IPS-18a (cell line): ENCODE results near the gene THUMPD1.

Source experiments
- H3K27ac ChIP-seq: one replicate; pipeline ENCODE4 v1.5.1; 2013; ENCODE audit warnings: low read length
- H3K27me3 ChIP-seq: one replicate; pipeline ENCODE4 v1.6.1; 2013; ENCODE audit warnings: mild to moderate bottlenecking, low read length; ENCODE audit not compliant: control insufficient read depth, insufficient read depth
- H3K36me3 ChIP-seq: one replicate; pipeline ENCODE4 v1.6.1; 2013; ENCODE audit warnings: low read depth, low read length; ENCODE audit not compliant: control insufficient read depth
- H3K4me1 ChIP-seq: one replicate; pipeline ENCODE4 v1.6.1; 2013; ENCODE audit warnings: low read depth, low read length; ENCODE audit not compliant: control insufficient read depth
- H3K4me3 ChIP-seq: one replicate; pipeline ENCODE4 v1.5.1; 2013; ENCODE audit warnings: low read length
- H3K9ac ChIP-seq: one replicate; pipeline ENCODE4 v1.6.1; 2013; ENCODE audit warnings: mild to moderate bottlenecking, low read length, moderate library complexity
- H3K9me3 ChIP-seq: one replicate; pipeline ENCODE4 v1.6.1; 2013; ENCODE audit warnings: low read depth, low read length; ENCODE audit not compliant: control insufficient read depth

THUMPD1 gene

GRCh38 chr16:20746461-20746860 lies 4.8 kb upstream of the THUMPD1 start:
- no peaks in the 10 kb centered on the region for H3K27me3 ChIP-seq
- H3K9ac ChIP-seq = no peak overlapping the region
- no peak overlapping the region for H3K27ac ChIP-seq
- H3K36me3 ChIP-seq = no peaks in the 10 kb centered on the region
- peaks cover 7% of the 10 kb centered on the region for H3K9me3 ChIP-seq
- H3K4me3 ChIP-seq = no peak overlapping the region
- no peaks in the 10 kb centered on the region for H3K4me1 ChIP-seq

DNA sequence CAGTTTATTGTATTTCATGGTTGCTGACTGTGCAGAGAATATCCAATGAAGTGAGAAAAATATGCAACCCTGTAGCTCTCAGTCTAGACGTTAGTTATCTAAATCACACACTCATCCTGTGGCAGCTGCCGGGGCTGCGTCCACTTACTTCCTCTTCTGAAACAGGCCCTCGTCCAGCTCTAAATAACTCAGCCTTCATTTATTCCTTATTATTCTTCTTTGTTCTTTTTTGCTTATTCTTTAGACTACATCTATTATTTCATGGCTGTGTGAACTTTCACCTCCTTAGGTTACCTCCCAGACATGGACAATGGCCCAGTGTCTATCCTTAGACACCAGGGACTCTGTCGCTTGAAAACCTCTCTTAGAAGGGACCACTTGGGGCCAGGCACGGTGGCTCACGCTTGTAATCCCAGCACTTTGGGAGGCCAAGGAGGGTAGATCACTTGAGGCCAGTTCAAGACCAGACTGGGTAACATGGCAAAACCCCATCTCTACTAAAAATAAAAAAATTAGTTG lies 3.4 kb upstream of the THUMPD1 start:
- Histone ChIP-seq H3K27ac (no peak overlapping the region), H3K36me3 (no peaks in the 10 kb centered on the region), H3K27me3 (no peaks in the 10 kb centered on the region), H3K9ac (no peak overlapping the region), H3K4me1 (peaks cover 4% of the 10 kb centered on the region), H3K9me3 (peaks cover 7% of the 10 kb centered on the region), H3K4me3 (no peak overlapping the region)

DNA sequence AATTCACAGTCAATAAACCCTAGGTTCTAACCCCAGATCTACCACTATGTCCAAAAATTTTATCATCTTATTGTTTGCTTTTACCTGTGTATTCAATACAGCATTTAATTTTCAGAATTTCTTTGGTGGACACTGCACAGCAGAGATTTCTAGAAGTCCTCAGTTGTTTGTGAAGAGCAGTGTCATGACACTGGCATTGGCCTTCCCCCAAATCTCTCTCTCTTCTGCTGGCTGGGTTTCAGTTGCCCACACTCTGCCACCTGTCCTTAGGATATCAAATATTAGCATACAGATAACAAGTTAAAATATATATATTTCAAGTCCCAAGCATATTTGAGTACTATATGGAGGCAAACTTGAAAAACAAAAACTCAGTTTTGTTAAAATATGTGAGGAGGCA lies 2.0 kb upstream of the THUMPD1 start:
- H3K9ac ChIP-seq = no peak overlapping the region
- no peak overlapping the region for H3K4me3 ChIP-seq
- peaks cover 4% of the 10 kb centered on the region for H3K4me1 ChIP-seq
- peaks cover 7% of the 10 kb centered on the region for H3K9me3 ChIP-seq
- H3K36me3 ChIP-seq = peaks cover 3% of the 10 kb centered on the region
- no peaks in the 10 kb centered on the region for H3K27me3 ChIP-seq
- no peak overlapping the region for H3K27ac ChIP-seq

DNA sequence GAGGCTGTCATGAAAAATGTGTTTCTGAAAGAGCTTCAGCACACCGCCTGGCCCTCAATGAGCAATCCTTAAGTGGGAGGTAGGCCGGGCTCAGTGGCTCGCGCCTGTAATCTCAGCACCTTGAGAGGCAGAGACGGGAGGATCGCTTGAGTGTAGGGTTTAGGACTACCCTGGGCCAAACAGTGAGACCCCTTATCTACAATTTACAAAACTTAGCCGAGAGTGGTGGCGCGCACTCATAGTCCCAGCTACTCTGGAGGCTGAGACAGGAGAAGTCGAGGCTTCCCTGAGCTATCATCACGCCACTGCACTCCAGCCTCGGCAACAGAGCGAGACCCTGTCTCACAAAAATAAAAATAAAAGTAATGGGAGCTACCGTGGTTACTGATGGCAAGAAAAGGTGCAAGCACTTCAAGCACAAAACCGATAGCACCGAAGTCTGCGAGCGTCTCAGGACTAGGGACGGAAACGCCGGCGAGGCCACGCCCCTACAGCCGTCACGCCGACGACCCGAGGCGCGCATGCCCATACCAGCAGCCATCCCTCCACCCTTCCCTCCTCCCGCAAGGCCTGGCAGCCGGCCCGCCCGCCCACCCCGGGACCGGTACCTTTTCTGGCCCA lies 607 bp downstream of the THUMPD1 start:
- peaks cover 4% of the 10 kb centered on the region for H3K4me1 ChIP-seq
- no peaks in the 10 kb centered on the region for H3K9me3 ChIP-seq
- H3K27ac ChIP-seq = peak overlapping the region; percentile 6
- peaks cover 29% of the 10 kb centered on the region for H3K36me3 ChIP-seq
- peak overlapping the region; percentile 91 for H3K4me3 ChIP-seq
- no peaks in the 10 kb centered on the region for H3K27me3 ChIP-seq
- peak overlapping the region; percentile 75 for H3K9ac ChIP-seq

- H3K9ac ChIP-seq = peak overlapping the region; percentile 75
- H3K27me3 ChIP-seq = no peaks in the 10 kb centered on the region
- H3K27ac ChIP-seq = peak overlapping the region; percentile 6
- peaks cover 37% of the 10 kb centered on the region for H3K36me3 ChIP-seq
- H3K4me1 ChIP-seq = peaks cover 4% of the 10 kb centered on the region
- no peaks in the 10 kb centered on the region for H3K9me3 ChIP-seq
- H3K4me3 ChIP-seq = peak overlapping the region; percentile 91
These were observed 1.4 kb downstream of the THUMPD1 start for GRCh38 chr16:20740007-20740883.

DNA sequence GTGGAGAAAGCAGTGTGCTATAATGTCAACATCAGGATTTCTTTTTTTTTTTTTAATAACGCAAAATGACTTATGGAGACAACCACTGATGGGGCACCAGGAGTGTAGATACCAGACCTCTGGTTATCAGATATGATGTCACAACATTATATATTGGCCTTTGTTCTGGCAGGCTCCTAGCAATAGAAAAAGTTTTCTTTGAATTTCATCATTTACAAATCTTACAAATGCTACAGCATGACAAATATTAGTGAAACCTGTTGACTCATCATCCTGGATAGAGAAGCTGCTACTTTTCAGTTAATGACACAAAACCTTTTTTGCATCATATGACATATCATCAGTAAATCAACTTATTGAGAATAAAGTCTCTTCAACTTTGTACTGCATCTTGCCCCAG lies 6.1 kb downstream of the THUMPD1 start:
- H3K36me3 ChIP-seq = peaks cover 44% of the 10 kb centered on the region
- no peak overlapping the region for H3K27ac ChIP-seq
- H3K9ac ChIP-seq = no peak overlapping the region
- H3K27me3 ChIP-seq = no peaks in the 10 kb centered on the region
- H3K4me3 ChIP-seq = no peak overlapping the region
- no peaks in the 10 kb centered on the region for H3K9me3 ChIP-seq
- H3K4me1 ChIP-seq = peaks cover 2% of the 10 kb centered on the region

DNA sequence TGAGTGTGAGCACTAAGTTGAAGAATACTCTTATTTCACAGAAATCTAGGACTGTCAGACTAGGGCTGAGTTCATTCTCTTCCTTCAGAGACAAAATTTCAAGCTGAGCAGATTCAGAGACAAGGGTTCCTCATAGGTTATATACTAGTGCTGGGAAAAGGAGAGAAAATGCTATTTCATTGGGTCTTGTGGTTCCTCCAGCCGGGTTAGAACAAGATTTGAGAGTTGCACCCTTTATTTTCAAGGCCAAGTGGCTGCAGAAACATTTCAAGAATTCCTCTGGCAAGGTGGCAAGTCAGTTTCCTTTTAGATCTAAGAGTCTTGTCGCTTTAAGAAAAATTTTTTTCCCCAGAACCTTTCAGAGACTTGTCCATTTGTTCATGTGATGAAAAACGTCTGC lies 6.8 kb downstream of the THUMPD1 start:
- Histone ChIP-seq H3K36me3 (peaks cover 44% of the 10 kb centered on the region), H3K4me1 (no peaks in the 10 kb centered on the region), H3K27me3 (no peaks in the 10 kb centered on the region), H3K4me3 (no peak overlapping the region), H3K9me3 (no peaks in the 10 kb centered on the region), H3K27ac (no peak overlapping the region), H3K9ac (no peak overlapping the region)

- Histone ChIP-seq H3K27ac (no peak overlapping the region), H3K9me3 (no peaks in the 10 kb centered on the region), H3K4me3 (no peak overlapping the region), H3K9ac (no peak overlapping the region), H3K36me3 (peaks cover 44% of the 10 kb centered on the region), H3K27me3 (no peaks in the 10 kb centered on the region), H3K4me1 (no peaks in the 10 kb centered on the region)
These were observed 7.6 kb downstream of the THUMPD1 start for GRCh38 chr16:20734056-20734455.

DNA sequence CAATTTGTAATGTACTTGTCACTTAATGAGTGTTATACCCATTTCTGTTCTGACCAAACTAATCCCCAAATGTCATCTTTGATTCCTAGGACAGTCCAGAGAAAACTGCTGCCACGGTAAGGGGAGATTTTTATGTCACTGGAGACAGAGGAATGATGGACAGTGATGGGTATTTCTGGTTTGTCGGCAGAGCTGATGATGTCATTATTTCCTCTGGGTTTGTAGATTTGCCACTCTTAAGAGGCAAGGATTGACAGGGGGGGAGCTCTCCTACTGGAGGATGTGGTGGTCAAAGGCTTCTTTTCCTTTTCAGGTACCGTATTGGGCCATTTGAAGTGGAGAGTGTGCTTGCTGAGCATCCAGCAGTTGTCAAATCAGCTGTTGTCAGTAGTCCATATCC lies 12.5 kb downstream of the THUMPD1 start:
- H3K36me3 ChIP-seq = no peaks in the 10 kb centered on the region
- H3K4me1 ChIP-seq = no peaks in the 10 kb centered on the region
- no peak overlapping the region for H3K4me3 ChIP-seq
- H3K9ac ChIP-seq = no peak overlapping the region
- no peaks in the 10 kb centered on the region for H3K27me3 ChIP-seq
- no peak overlapping the region for H3K27ac ChIP-seq
- H3K9me3 ChIP-seq = no peaks in the 10 kb centered on the region

GRCh38 chr16:20727181-20727580 lies 14.4 kb downstream of the THUMPD1 start:
- Histone ChIP-seq H3K9ac (no peak overlapping the region), H3K4me1 (no peaks in the 10 kb centered on the region), H3K36me3 (no peaks in the 10 kb centered on the region), H3K27me3 (no peaks in the 10 kb centered on the region), H3K4me3 (no peak overlapping the region), H3K27ac (no peak overlapping the region), H3K9me3 (no peaks in the 10 kb centered on the region)

GRCh38 chr16:20726661-20727060 lies 15.0 kb downstream of the THUMPD1 start:
- Histone ChIP-seq H3K9ac (no peak overlapping the region), H3K27me3 (no peaks in the 10 kb centered on the region), H3K36me3 (no peaks in the 10 kb centered on the region), H3K9me3 (no peaks in the 10 kb centered on the region), H3K4me1 (no peaks in the 10 kb centered on the region), H3K4me3 (no peak overlapping the region), H3K27ac (no peak overlapping the region)
